PC-9 (cell line): Measurements from ENCODE around the gene VCL. TPM values are rescaled to one million over a fixed set of nuclear protein-coding genes. Genes with fewer than 3 reads are reported as not detected.

Experiments
- BruUV-seq: library from RNA; stranded (reverse); fragments of 400-500 nt; replicated peaks from 2 replicates; lab custom pipeline; 2021; lab: Mats Ljungman, UMichigan
- CTCF ChIA-PET: fragments of 300-600 bp; sonication (Branson Sonifier 250); formaldehyde crosslinking; loops from one replicate; lab custom pipeline; 2022; ENCODE audit warnings: antibody characterized with exemption; lab: Charles Lee
- POLR2A ChIA-PET: fragments of 300-600 bp; sonication (Branson Sonifier 250); formaldehyde crosslinking; loops from one replicate; lab custom pipeline; 2022; ENCODE audit warnings: antibody characterized with exemption; ENCODE audit not compliant: unreplicated experiment; lab: Charles Lee
- DNase-seq, 2 experiments: peaks; one replicate each; pipeline versions ENCODE4 v3.0.0 to v3.0.0-alpha.2; 2015 to 2022; ENCODE audit warnings: mixed read lengths in 1 of 2
- H2AFZ ChIP-seq: fragments of 200-600 bp; sonication (generic); 2 replicates; pipeline ENCODE4 v1.8.1; 2017; ENCODE audit warnings: antibody characterized with exemption
- H3F3A ChIP-seq: fragments of 200-600 bp; sonication (generic); 2 replicates; pipeline ENCODE4 v1.8.1; 2017; ENCODE audit warnings: antibody characterized with exemption, mild to moderate bottlenecking, low read depth; ENCODE audit not compliant: insufficient read depth
- H3K27ac ChIP-seq: fragments of 200-600 bp; sonication (generic); 2 replicates; pipeline ENCODE4 v1.6.1; 2016; ENCODE audit warnings: mixed run types
- H3K27me3 ChIP-seq: fragments of 200-600 bp; sonication (generic); 2 replicates; pipeline ENCODE4 v1.6.1; 2016; ENCODE audit warnings: low read depth, mixed run types; ENCODE audit not compliant: insufficient read depth
- H3K36me3 ChIP-seq: fragments of 200-600 bp; sonication (generic); 2 replicates; pipeline ENCODE4 v1.6.1; 2016; ENCODE audit warnings: low read depth, mixed run types
- H3K4me1 ChIP-seq: fragments of 200-600 bp; sonication (generic); replicated peaks from 2 replicates; pipeline ENCODE4 v1.6.1; 2016; ENCODE audit warnings: mixed run types; ENCODE audit not compliant: insufficient read depth
- H3K4me2 ChIP-seq: fragments of 200-600 bp; sonication (generic); 2 replicates; pipeline ENCODE4 v1.6.1; 2017; ENCODE audit warnings: mixed run types
- H3K4me3 ChIP-seq: fragments of 200-600 bp; sonication (generic); 2 replicates; pipeline ENCODE4 v1.6.1; 2016; ENCODE audit warnings: mixed run types
- H3K79me2 ChIP-seq: fragments of 200-600 bp; sonication (generic); 2 replicates; pipeline ENCODE4 v1.6.1; 2017; ENCODE audit warnings: low read depth, mixed run types
- H3K9me2 ChIP-seq: fragments of 200-600 bp; sonication (generic); 2 replicates; pipeline ENCODE4 v1.8.1; 2017; ENCODE audit warnings: mild to moderate bottlenecking; ENCODE audit not compliant: insufficient read depth
- H3K9me3 ChIP-seq: fragments of 200-600 bp; sonication (generic); 2 replicates; pipeline ENCODE4 v1.8.1; 2016; ENCODE audit warnings: low read depth; ENCODE audit not compliant: insufficient read depth
- H4K20me1 ChIP-seq: fragments of 200-600 bp; sonication (generic); 2 replicates; pipeline ENCODE4 v1.8.1; 2017; ENCODE audit not compliant: insufficient read depth
- CTCF ChIP-seq: fragments of 200-600 bp; sonication (generic); conservative IDR thresholded peaks from 2 replicates; pipeline ENCODE4 v1.6.1; 2017; ENCODE audit warnings: mixed run types, antibody characterized with exemption, mild to moderate bottlenecking, moderate library complexity
- EZH2 ChIP-seq: fragments of 200-600 bp; sonication (generic); IDR thresholded peaks from 2 replicates; pipeline ENCODE4 v1.8.0; 2017; ENCODE audit warnings: antibody characterized with exemption, low read depth
- intact Hi-C: fragments of 100-400 bp; cut with micrococcal nuclease; formaldehyde crosslinking; loops from one replicate; pipeline ENCODE4 v1.10.0; 2022; ENCODE audit not compliant: unreplicated experiment
- total RNA-seq: library from RNA; stranded (reverse); gene quantifications from 2 replicates; pipeline ENCODE4 v1.2.3, GENCODE V29; 2021

VCL gene
- total RNA-seq, 1 experiment from 2014 or later = 208 TPM

- ChIA-PET CTCF (interaction anchor here (0.6 kb wide), 1 partner anchor 1150 kb away, joined by 3 read pairs; no protein-coding TSS in a partner anchor), POLR2A (no interaction called here)
- Histone ChIP-seq H4K20me1 (no peaks in the 10 kb centered on the region), H3K79me2 (no peaks in the 10 kb centered on the region), H3K9me2 (no peaks in the 10 kb centered on the region), H3K27ac (no peak overlapping the region), H2AFZ (no peak overlapping the region), H3F3A (peaks cover 56% of the 10 kb centered on the region; the same call in 1 of the 2 replicates), H3K27me3 (no peaks in the 10 kb centered on the region), H3K4me1 (peaks cover 15% of the 10 kb centered on the region), H3K36me3 (peaks cover 48% of the 10 kb centered on the region), H3K9me3 (no peaks in the 10 kb centered on the region), H3K4me3 (no peak overlapping the region), H3K4me2 (no peak overlapping the region)
- intact Hi-C loops = no loop called here
- no peak for TF ChIP-seq EZH2
- no peak for TF ChIP-seq CTCF
- DNase-seq = no peak
- BruUV-seq = no TSS peak
These were observed 123.0 kb downstream of the VCL start for GRCh38 chr10:74120911-74121310.

- POLR2A ChIA-PET = no interaction called here
- DNase-seq = no peak
- H3K79me2 ChIP-seq = no peaks in the 10 kb centered on the region
- no peaks in the 10 kb centered on the region for H3K9me3 ChIP-seq
- H3K4me1 ChIP-seq = peaks cover 15% of the 10 kb centered on the region
- no peaks in the 10 kb centered on the region for H4K20me1 ChIP-seq
- no peak overlapping the region for H2AFZ ChIP-seq
- CTCF ChIA-PET = interaction anchor here (0.6 kb wide), 1 partner anchor 1149 kb away, joined by 3 read pairs; no protein-coding TSS in a partner anchor
- no peak overlapping the region for H3K4me3 ChIP-seq
- no TSS peak for BruUV-seq
- no peak overlapping the region for H3K4me2 ChIP-seq
- TF ChIP-seq EZH2 = no peak
- peaks cover 56% of the 10 kb centered on the region; the same call in 1 of the 2 replicates for H3F3A ChIP-seq
- H3K36me3 ChIP-seq = peaks cover 49% of the 10 kb centered on the region
- no peaks in the 10 kb centered on the region for H3K9me2 ChIP-seq
- intact Hi-C loops = no loop called here
- H3K27me3 ChIP-seq = no peaks in the 10 kb centered on the region
- no peak overlapping the region for H3K27ac ChIP-seq
These were observed 123.5 kb downstream of the VCL start for GRCh38 chr10:74121368-74121767.

GRCh38 chr10:74122060-74122459 lies 124.1 kb downstream of the VCL start:
- peaks cover 50% of the 10 kb centered on the region for H3K36me3 ChIP-seq
- H3K79me2 ChIP-seq = no peaks in the 10 kb centered on the region
- H4K20me1 ChIP-seq = no peaks in the 10 kb centered on the region
- CTCF ChIA-PET = no interaction called here
- no TSS peak for BruUV-seq
- no peaks in the 10 kb centered on the region for H3K27me3 ChIP-seq
- POLR2A ChIA-PET = no interaction called here
- TF ChIP-seq EZH2 (no peak), CTCF (no peak)
- peaks cover 15% of the 10 kb centered on the region for H3K4me1 ChIP-seq
- H3F3A ChIP-seq = peaks cover 55% of the 10 kb centered on the region; the same call in 1 of the 2 replicates
- H3K9me3 ChIP-seq = no peaks in the 10 kb centered on the region
- no peak overlapping the region for H2AFZ ChIP-seq
- H3K27ac ChIP-seq = no peak overlapping the region
- H3K9me2 ChIP-seq = no peaks in the 10 kb centered on the region
- H3K4me3 ChIP-seq = no peak overlapping the region
- H3K4me2 ChIP-seq = no peak overlapping the region
- no peak for DNase-seq
- intact Hi-C loops = no loop called here

- H3K36me3 ChIP-seq = peaks cover 51% of the 10 kb centered on the region
- no peaks in the 10 kb centered on the region for H3K27me3 ChIP-seq
- ChIA-PET CTCF (interaction anchor here (0.7 to 0.8 kb wide), 3 partner anchors 115 to 1312 kb away, joined by 3 read pairs; no protein-coding TSS in a partner anchor), POLR2A (interaction anchor here (0.5 kb wide), 1 partner anchor 970 kb away, joined by 3 read pairs; no protein-coding TSS in a partner anchor)
- no peaks in the 10 kb centered on the region for H3K9me2 ChIP-seq
- H2AFZ ChIP-seq = no peak overlapping the region
- intact Hi-C loops = no loop called here
- H3K4me1 ChIP-seq = peaks cover 15% of the 10 kb centered on the region
- H3F3A ChIP-seq = peaks cover 44% of the 10 kb centered on the region; the same call in 1 of the 2 replicates
- no TSS peak for BruUV-seq
- no peaks in the 10 kb centered on the region for H3K79me2 ChIP-seq
- no peak overlapping the region for H3K27ac ChIP-seq
- H3K9me3 ChIP-seq = no peaks in the 10 kb centered on the region
- H3K4me2 ChIP-seq = no peak overlapping the region
- TF ChIP-seq EZH2 (no peak), CTCF (no peak)
- no peaks in the 10 kb centered on the region for H4K20me1 ChIP-seq
- no peak for DNase-seq
- H3K4me3 ChIP-seq = no peak overlapping the region
These were observed 125.2 kb downstream of the VCL start for GRCh38 chr10:74123081-74123480.
